ENCODE measurements around the gene GADD45A. TPM values are rescaled to one million over a fixed set of nuclear protein-coding genes. Genes with fewer than 3 reads are reported as not detected.

GADD45A gene
- total RNA-seq, 1 experiment from 2014 or later = 34.5 TPM

DNA sequence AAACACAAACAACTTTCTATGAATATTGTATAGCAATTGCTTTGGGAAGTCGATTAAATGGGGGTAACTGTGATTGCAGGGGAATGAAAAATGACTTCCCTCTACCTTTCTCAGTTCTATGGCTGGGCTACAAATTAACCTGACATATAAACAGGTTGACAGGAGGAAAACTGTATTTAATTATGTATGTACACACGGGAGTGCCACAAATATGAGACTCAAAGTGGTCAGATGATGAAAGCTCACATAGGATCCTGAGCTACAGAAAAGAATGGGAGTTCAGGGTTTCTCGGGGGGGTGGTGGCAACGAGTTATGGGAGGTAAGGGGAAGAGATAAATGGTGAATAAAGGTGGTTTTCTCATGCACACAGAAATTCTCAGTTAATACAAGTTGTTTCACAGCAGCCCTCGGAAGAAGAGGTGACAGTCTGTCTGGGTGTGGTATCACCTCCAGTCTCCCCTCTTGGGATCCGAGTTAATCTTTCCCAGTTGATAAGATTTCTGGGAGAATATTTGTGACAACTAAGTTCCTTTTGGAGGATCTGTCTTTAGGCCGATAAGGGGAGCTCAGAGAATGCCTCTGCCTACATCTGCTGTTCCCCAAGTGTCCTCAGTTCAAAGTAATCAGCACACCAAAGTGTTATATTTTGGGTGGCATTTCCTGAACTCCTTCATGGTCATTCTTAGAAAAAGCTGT is 26.3 kb downstream of the GADD45A start:
- Mint-ChIP-seq H3K27ac (no peak overlapping the region), H3K4me3 (no peak overlapping the region), H3K4me1 (peaks cover 10% of the 10 kb centered on the region), H3K9me3 (no peaks in the 10 kb centered on the region), H3K27me3 (ENCODE audit: low read depth) (no peaks in the 10 kb centered on the region), H3K36me3 (0 out of 2 replicates have a peak, but pooled peaks cover 5% of the 10 kb centered on the region)
- TF ChIP-seq, protein P1, sequence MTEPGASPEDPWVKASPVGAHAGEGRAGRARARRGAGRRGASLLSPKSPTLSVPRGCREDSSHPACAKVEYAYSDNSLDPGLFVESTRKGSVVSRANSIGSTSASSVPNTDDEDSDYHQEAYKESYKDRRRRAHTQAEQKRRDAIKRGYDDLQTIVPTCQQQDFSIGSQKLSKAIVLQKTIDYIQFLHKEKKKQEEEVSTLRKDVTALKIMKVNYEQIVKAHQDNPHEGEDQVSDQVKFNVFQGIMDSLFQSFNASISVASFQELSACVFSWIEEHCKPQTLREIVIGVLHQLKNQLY (CRISPR knock-in tag; IDR thresholded peaks at IDR 0.05) = no peak
- TF ChIP-seq, protein P2, sequence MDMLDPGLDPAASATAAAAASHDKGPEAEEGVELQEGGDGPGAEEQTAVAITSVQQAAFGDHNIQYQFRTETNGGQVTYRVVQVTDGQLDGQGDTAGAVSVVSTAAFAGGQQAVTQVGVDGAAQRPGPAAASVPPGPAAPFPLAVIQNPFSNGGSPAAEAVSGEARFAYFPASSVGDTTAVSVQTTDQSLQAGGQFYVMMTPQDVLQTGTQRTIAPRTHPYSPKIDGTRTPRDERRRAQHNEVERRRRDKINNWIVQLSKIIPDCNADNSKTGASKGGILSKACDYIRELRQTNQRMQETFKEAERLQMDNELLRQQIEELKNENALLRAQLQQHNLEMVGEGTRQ (CRISPR knock-in tag; IDR thresholded peaks at IDR 0.05) = no peak
- TF ChIP-seq ZBTB43 (CRISPR knock-in tag; IDR thresholded peaks at IDR 0.05) (no peak), USF1 (CRISPR knock-in tag; IDR thresholded peaks at IDR 0.05) (no peak), CREM (CRISPR knock-in tag; IDR thresholded peaks at IDR 0.05) (no peak), NR3C1 (CRISPR knock-in tag; conservative IDR thresholded peaks at IDR 0.05; ENCODE audit: low read depth) (no peak), ESRRA (CRISPR knock-in tag; IDR thresholded peaks at IDR 0.05; ENCODE audit: borderline replicate concordance) (no peak), GTF2I (CRISPR knock-in tag; conservative IDR thresholded peaks at IDR 0.05) (no peak), NFE2L1 (CRISPR knock-in tag; IDR thresholded peaks at IDR 0.05) (no peak), MXD4 (CRISPR knock-in tag; IDR thresholded peaks at IDR 0.05; ENCODE audit: borderline replicate concordance) (no peak), PRRX2 (CRISPR knock-in tag; IDR thresholded peaks at IDR 0.05) (no peak), NR2C2 (CRISPR knock-in tag; IDR thresholded peaks at IDR 0.05) (no peak), GABPB1 (CRISPR knock-in tag; IDR thresholded peaks at IDR 0.05) (no peak), MAX (CRISPR knock-in tag; IDR thresholded peaks at IDR 0.05) (no peak), ZBTB21 (CRISPR knock-in tag; IDR thresholded peaks at IDR 0.05; ENCODE audit: borderline replicate concordance) (no peak), ZNF423 (CRISPR knock-in tag; IDR thresholded peaks at IDR 0.05) (no peak)
- TF ChIP-seq, protein P3, sequence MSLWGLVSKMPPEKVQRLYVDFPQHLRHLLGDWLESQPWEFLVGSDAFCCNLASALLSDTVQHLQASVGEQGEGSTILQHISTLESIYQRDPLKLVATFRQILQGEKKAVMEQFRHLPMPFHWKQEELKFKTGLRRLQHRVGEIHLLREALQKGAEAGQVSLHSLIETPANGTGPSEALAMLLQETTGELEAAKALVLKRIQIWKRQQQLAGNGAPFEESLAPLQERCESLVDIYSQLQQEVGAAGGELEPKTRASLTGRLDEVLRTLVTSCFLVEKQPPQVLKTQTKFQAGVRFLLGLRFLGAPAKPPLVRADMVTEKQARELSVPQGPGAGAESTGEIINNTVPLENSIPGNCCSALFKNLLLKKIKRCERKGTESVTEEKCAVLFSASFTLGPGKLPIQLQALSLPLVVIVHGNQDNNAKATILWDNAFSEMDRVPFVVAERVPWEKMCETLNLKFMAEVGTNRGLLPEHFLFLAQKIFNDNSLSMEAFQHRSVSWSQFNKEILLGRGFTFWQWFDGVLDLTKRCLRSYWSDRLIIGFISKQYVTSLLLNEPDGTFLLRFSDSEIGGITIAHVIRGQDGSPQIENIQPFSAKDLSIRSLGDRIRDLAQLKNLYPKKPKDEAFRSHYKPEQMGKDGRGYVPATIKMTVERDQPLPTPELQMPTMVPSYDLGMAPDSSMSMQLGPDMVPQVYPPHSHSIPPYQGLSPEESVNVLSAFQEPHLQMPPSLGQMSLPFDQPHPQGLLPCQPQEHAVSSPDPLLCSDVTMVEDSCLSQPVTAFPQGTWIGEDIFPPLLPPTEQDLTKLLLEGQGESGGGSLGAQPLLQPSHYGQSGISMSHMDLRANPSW (CRISPR knock-in tag; conservative IDR thresholded peaks at IDR 0.05; ENCODE audit: low read depth) = no peak
- TF ChIP-seq, protein P4, sequence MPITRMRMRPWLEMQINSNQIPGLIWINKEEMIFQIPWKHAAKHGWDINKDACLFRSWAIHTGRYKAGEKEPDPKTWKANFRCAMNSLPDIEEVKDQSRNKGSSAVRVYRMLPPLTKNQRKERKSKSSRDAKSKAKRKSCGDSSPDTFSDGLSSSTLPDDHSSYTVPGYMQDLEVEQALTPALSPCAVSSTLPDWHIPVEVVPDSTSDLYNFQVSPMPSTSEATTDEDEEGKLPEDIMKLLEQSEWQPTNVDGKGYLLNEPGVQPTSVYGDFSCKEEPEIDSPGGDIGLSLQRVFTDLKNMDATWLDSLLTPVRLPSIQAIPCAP (CRISPR knock-in tag; IDR thresholded peaks at IDR 0.05) = no peak
- TF ChIP-seq, protein P5, sequence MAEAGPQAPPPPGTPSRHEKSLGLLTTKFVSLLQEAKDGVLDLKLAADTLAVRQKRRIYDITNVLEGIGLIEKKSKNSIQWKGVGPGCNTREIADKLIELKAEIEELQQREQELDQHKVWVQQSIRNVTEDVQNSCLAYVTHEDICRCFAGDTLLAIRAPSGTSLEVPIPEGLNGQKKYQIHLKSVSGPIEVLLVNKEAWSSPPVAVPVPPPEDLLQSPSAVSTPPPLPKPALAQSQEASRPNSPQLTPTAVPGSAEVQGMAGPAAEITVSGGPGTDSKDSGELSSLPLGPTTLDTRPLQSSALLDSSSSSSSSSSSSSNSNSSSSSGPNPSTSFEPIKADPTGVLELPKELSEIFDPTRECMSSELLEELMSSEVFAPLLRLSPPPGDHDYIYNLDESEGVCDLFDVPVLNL (CRISPR knock-in tag; IDR thresholded peaks at IDR 0.05; ENCODE audit: borderline replicate concordance, low read depth) = no peak
- TF ChIP-seq, protein P6, sequence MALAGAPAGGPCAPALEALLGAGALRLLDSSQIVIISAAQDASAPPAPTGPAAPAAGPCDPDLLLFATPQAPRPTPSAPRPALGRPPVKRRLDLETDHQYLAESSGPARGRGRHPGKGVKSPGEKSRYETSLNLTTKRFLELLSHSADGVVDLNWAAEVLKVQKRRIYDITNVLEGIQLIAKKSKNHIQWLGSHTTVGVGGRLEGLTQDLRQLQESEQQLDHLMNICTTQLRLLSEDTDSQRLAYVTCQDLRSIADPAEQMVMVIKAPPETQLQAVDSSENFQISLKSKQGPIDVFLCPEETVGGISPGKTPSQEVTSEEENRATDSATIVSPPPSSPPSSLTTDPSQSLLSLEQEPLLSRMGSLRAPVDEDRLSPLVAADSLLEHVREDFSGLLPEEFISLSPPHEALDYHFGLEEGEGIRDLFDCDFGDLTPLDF (CRISPR knock-in tag; IDR thresholded peaks at IDR 0.05) = no peak
- ATAC-seq (no peak), DNase-seq (ENCODE audit: low spot score) (no peak)
- POLR2A ChIA-PET = interaction anchor here (0.8 to 1.0 kb wide), 2 partner anchors 10 to 26 kb away, joined by 3 to 4 read pairs; partner anchors contain the start of gene GADD45A
- CTCF ChIA-PET = interaction anchor here (0.8 to 1.4 kb wide), 6 partner anchors 11 to 340 kb away, joined by 3 to 5 read pairs (median 3); no protein-coding TSS in a partner anchor

Measured in WTC11 (cell line).